ENCODE results near the gene WNT7A.

- TF ChIP-seq CTCF (IDR thresholded peaks at IDR 0.05): no peak
- TF ChIP-seq POLR2A (IDR thresholded peaks at IDR 0.05): no peak
These were observed 53.2 kb downstream of the WNT7A start for GRCh38 chr3:13826672-13827071.
